GM23248 (cell line): ENCODE data around the gene ANKRD39.

Experiments used
- EZH2 ChIP-seq: fragments of 200-600 bp; sonication (generic); IDR thresholded peaks from 2 replicates; pipeline ENCODE4 v1.6.1; 2018; ENCODE audit warnings: antibody characterized with exemption, mild to moderate bottlenecking; ENCODE audit not compliant: insufficient read depth, poor library complexity, severe bottlenecking
- EZH2phosphoT487 ChIP-seq: fragments of 200-600 bp; sonication (generic); IDR thresholded peaks from 2 replicates; pipeline ENCODE4 v1.6.1; 2018; ENCODE audit warnings: antibody characterized with exemption, moderate library complexity, mild to moderate bottlenecking, low read depth; ENCODE audit not compliant: insufficient read depth

DNA sequence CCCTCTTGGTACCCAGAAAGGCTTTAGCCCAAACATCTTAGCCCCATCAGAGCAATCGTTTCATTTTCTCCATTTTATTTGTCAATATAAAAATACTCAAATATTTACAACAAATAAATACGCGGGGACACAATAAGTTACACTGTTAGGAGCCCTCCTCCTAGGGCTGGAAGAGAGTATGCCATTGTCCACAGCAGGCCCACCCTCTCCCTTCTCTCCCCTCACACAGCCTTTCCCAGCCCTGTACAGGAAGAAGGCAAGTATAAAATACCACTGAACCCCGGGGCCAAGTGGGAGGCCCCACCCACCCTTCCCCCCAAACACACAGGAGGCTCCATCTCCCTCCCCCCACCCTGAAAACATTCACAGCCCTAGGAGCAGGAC lies 1.9 kb upstream of the ANKRD39 start:
- TF ChIP-seq EZH2 (no peak), EZH2phosphoT487 (no peak)
